Stimulated activated naive CD8-positive, alpha-beta T cell treated with anti-CD3 and anti-CD28 coated beads, Interleukin-15, amount 100 ng/mL, for 72 hours (primary cell): ENCODE measurements around the gene MMS19.
"Not testable (repeated sequence)": the region's sequence is repeated elsewhere in the genome, so short reads cannot be mapped to it uniquely, and the experiment has no call there.

Experiments used
- ATAC-seq: fragments of 150-1000 bp; cut with Tn5 transposase; 2 replicates; pipeline ENCODE4 v1.10.0; 2021; ENCODE audit warnings: mild to moderate bottlenecking, moderate library complexity
- DNase-seq, 2 donors: peaks; one replicate each; pipeline ENCODE4 v3.0.0; 2021 to 2022
- H3K27ac Mint-ChIP-seq, 2 donors: one replicate each; pipeline ENCODE4 v1.8.0; 2022; ENCODE audit warnings: mild to moderate bottlenecking in 2 of 2, mixed read lengths in 2 of 2, moderate library complexity in 2 of 2
- H3K27me3 Mint-ChIP-seq: one replicate; pipeline ENCODE4 v1.8.0; 2022; ENCODE audit warnings: mixed read lengths
- H3K4me1 Mint-ChIP-seq: one replicate; pipeline ENCODE4 v1.8.0; 2022; ENCODE audit warnings: mild to moderate bottlenecking, mixed read lengths
- H3K4me3 Mint-ChIP-seq, 2 donors: one replicate each; pipeline ENCODE4 v1.8.0; 2022; ENCODE audit warnings: mild to moderate bottlenecking in 2 of 2, mixed read lengths in 2 of 2, moderate library complexity in 1 of 2
- H3K9me3 Mint-ChIP-seq, 2 donors: one replicate each; pipeline ENCODE4 v1.8.0; 2022; ENCODE audit warnings: mixed read lengths in 2 of 2

Gene MMS19

DNA sequence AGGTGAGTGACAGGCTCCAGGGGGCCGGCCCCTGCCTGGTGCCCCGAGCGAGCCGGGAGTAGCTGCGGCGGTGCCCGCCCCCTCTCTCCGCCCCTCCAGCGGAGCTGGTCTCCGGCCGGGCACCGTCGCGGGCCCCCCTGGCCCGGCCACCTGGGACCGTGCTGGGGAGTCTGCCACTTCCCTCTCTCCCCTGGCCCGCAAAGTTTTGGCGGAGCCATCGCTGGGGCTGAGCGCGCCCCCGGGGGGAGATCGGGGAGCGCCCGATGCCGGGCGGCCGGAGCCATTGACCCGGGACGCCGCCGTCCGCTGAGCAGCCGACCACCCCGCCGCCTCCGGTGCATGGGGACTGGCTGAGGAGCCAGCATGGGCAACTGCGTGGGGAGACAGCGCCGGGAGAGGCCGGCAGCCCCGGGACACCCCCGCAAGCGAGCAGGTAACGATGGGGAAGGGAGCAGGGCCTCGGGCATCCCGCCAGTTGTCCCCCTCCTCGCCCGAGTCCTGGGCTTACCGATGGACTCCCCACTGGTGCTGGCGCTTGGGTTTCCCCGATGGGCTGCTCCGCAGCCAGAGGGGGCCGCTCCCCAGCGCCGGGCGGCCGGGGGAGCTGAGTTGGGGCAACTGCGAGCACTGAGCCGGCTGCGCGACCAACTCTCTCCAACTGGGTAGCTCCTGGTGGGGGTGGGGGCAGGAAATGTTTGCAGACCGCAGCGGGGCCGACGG is 779 bp upstream of the MMS19 start, which contains the start of gene UBTD1:
TSS of gene UBTD1 (plus strand) at position 84 of the 720 bp plus-strand sequence. CDS start at position 364, 280 bp downstream.
- no peaks in the 10 kb centered on the region for H3K9me3 Mint-ChIP-seq
- H3K27ac Mint-ChIP-seq, result peak within 1 kb of the TSS; percentile 97 to 99
- DNase-seq (peak in 1 of 2 donors; percentile 40), ATAC-seq (peak; percentile 6)
- H3K4me1 Mint-ChIP-seq, result peaks cover 35% of the 10 kb centered on the region
- peak within 1 kb of the TSS; percentile 93 to 96 for H3K4me3 Mint-ChIP-seq
- peaks cover 28% of the 10 kb centered on the region for H3K27me3 Mint-ChIP-seq

DNA sequence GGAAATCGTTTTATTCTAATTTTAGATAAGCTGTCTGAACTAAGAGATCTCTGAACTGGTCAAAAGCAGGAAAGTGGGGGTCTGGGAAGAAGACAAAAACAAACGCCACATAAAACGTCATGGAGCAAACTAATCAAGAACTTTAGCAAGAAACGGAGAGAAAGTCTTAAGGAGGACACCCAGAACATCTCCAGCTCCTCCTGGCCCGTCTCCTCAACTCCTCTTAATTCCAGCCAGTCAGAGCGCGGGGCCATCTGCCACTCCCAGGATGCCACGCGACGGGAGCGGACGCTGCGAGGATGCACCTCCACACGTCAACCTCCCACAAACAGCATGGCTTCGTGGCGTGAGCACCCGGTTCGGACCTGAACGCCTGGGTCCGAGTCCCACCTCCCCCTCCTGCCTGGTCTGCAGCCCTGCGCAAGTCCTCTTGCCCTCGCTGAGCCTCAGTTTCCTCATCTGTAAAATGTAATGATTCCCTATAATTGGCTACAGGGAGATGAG is 598 bp downstream of the MMS19 start:
- Mint-ChIP-seq H3K4me1 (peaks cover 38% of the 10 kb centered on the region), H3K4me3 (peak overlapping the region; percentile 93 to 96), H3K27ac (peak overlapping the region; percentile 97 to 99), H3K27me3 (peaks cover 28% of the 10 kb centered on the region), H3K9me3 (no peaks in the 10 kb centered on the region)
- DNase-seq (peak; percentile 68 to 83), ATAC-seq (peak; percentile 56)

DNA sequence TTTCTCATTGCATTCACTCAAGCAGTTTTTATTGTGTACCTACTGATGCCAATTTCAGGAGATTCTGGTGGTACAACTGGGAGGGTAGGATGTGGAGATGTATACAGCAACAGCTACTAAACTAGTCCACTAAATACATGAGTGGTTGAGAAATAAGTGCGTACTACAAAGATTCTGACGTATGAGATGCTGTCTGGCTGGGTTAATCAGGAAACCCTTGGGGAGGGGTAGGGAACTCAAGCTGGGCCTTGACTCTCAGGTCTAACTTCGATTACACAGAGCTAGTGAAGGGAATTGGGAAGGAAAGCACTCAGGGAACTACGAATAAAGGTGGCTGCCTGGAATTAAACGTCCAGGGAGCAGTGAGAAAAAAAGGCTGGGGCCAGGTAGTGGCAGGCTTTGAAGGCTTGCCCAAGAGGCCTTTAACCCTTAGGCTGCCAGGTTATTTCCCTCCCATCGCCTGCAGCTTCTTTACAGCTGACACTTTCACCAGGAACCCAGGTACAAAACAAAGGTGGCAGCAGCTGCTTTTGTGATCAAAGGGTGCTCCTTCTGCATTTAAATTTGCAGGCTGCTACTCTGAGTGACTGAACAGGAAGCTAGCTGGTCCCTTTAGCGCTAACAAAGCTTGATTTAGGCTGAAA is 3.2 kb downstream of the MMS19 start:
- Mint-ChIP-seq H3K4me3 (peak overlapping the region; percentile 44 to 66), H3K9me3 (no peaks in the 10 kb centered on the region), H3K27me3 (peaks cover 5% of the 10 kb centered on the region), H3K4me1 (peaks cover 58% of the 10 kb centered on the region), H3K27ac (no peak overlapping the region)
- ATAC-seq, result no peak
- no peak for DNase-seq

DNA sequence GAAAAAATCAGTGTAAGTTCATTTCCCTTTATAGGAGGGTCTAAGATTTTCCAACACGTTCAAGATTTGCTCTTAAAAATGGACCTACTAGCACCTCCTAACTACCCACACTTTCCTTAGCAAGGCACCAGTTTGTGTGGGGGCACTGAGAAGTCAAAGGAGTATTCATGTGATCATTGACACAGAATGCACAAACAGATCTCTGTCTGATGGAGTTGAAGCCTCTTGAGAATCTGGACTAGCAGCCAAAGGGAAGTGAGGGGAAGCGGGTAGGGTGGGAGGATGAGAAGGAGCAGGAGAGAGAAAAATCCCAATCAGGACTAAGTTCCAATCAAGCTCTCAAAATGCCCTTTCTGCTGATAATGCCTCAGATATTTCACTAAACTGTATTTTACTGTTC is 4.1 kb downstream of the MMS19 start:
- no peaks in the 10 kb centered on the region for H3K9me3 Mint-ChIP-seq
- H3K4me1 Mint-ChIP-seq, result peaks cover 64% of the 10 kb centered on the region
- no peaks in the 10 kb centered on the region for H3K27me3 Mint-ChIP-seq
- H3K27ac Mint-ChIP-seq, result no peak overlapping the region
- ATAC-seq (no peak), DNase-seq (no peak)
- no peak overlapping the region for H3K4me3 Mint-ChIP-seq

DNA sequence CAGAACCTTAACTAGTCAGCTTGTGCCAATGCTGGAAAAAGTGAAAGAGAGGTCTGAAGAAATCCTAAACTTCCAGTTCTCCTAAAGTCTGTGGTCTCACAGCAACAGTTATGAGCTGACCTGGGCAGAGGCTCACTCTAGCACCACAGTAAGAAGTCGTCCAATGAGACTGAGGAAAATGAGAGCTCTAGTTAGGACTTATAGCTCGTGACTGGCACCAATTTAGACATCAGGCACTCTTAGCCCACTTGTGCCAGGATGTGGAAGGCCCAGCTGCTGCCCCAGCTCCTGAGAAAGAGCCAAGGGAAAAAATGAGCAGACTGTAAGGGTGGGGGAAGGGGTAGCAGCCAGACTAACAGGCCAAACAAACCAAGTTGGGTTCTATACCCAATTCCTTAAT is 7.6 kb downstream of the MMS19 start:
- peaks cover 55% of the 10 kb centered on the region for H3K4me1 Mint-ChIP-seq
- no peak for DNase-seq
- H3K4me3 Mint-ChIP-seq, result no peak overlapping the region
- H3K27ac Mint-ChIP-seq, result peak overlapping the region in 1 of 2 donors; percentile 73
- no peak for ATAC-seq
- H3K9me3 Mint-ChIP-seq, result no peaks in the 10 kb centered on the region
- H3K27me3 Mint-ChIP-seq, result no peaks in the 10 kb centered on the region

DNA sequence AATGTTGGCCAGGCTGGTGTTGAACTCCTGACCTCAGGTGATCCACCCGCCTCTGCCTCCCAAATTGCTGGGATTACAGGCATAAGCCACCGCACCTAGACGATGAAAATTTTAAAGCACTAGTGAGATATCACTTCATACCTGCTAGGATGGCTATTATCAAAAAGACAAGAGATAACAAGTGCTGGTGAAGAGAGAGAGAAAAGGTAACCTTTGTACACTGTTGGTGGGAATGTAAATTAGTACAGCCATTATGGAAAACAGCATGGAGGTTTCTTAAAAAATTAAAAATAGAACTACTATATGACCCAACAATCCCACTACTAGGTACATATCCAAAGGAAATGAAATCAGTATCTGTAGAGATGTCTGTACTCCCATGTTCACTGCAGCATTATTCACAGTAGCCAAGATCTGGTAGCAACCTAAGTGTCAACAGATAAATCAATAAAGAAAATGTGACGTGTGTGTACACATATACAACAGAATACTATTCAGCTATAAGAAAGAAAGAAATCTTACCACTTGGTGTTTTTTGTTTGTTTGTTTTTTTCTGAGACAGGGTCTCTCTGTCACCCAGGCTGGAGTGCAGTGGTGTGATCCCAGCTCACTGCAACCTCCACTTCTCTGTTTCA is 12.5 kb downstream of the MMS19 start:
- ATAC-seq (no peak), DNase-seq (no peak)
- Mint-ChIP-seq H3K9me3 (no peaks in the 10 kb centered on the region), H3K27ac (no peak overlapping the region), H3K4me1 (peaks cover 29% of the 10 kb centered on the region), H3K27me3 (no peaks in the 10 kb centered on the region), H3K4me3 (no peak overlapping the region)

DNA sequence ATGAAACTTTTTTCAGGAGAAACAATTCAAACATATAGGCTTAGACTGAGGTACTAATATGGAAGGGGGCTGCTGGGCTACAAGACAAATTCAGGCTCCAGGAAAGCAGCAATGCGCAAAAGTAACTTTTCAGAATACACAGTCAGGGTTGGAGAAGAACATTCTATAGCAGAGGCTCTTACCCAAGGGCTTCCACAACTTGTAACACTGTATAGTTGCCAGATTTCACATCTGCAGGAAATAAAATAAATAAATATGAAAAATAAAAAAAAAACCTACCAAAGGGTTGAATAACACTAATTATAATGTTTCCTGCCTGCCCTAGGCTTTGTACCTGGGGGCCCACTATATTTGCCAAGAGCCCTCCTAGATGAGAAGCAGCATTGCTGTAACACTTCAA is 14.3 kb downstream of the MMS19 start:
- no peak for ATAC-seq
- DNase-seq, result no peak
- H3K27ac Mint-ChIP-seq, result no peak overlapping the region
- H3K27me3 Mint-ChIP-seq, result no peaks in the 10 kb centered on the region
- no peak overlapping the region for H3K4me3 Mint-ChIP-seq
- H3K4me1 Mint-ChIP-seq, result peaks cover 12% of the 10 kb centered on the region
- no peaks in the 10 kb centered on the region for H3K9me3 Mint-ChIP-seq

DNA sequence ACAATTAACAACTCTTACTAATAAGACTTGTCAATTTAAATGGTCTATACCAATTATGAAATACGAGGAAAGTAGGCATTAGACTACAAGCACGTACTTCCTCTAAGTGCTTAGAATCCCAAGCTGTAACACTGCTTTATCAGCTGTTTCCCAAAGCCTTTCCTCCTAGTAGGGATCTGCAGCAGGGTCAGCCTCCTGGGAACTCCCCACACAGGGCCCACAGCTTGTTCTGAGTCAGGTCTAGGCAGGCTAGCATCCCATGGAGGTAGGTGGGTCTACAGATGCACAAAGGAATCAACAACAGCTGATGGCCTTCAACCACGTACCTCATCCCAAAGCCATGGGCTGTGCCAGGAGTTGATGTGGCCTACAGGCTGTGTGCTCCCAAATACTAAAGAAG is 14.7 kb downstream of the MMS19 start:
- no peaks in the 10 kb centered on the region for H3K27me3 Mint-ChIP-seq
- no peak for ATAC-seq
- peaks cover 11% of the 10 kb centered on the region for H3K4me1 Mint-ChIP-seq
- H3K27ac Mint-ChIP-seq, result no peak overlapping the region
- DNase-seq, result no peak
- H3K4me3 Mint-ChIP-seq, result no peak overlapping the region
- no peaks in the 10 kb centered on the region for H3K9me3 Mint-ChIP-seq

DNA sequence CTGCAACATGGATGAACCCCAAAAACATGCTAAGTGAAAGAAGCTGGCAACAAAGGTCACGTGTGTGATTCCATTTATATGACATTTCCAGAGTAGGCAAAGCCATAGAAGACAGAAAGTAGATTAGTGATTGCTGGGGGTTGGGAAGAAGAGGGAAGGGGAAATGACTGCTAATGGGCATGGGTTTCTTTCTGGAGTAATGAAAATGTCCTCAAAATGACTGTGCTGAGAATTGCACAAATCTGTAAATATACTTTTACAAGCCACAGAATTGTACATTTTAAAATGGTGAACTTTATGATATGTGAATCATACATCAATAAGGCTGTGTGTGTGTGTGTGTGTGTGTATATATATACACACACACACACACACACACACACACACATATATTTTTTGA is 15.8 kb downstream of the MMS19 start:
- Mint-ChIP-seq H3K27ac (no peak overlapping the region), H3K4me1 (peaks cover 8% of the 10 kb centered on the region), H3K9me3 (no peaks in the 10 kb centered on the region), H3K27me3 (no peaks in the 10 kb centered on the region), H3K4me3 (no peak overlapping the region)
- DNase-seq (no peak), ATAC-seq (no peak)

DNA sequence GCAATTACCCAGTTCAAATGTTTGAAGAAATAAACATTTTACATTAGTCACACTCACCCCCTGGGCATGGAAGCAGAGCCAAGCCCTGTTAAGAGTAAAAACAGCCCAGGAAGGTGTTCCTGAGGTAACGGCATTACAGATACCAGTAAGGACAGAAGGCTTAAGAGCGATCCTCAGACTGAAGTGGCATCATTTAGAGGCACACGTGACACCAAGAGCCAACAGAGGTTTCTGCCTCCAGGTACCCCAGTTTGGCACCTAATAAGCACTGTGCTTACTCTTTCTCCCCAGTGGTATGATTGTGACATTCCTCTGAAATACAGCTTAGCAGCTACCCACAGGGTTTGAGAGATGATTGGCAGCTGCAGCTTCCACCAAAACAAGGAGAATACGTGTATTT is 17.2 kb downstream of the MMS19 start:
- Mint-ChIP-seq H3K4me3 (no peak overlapping the region), H3K27ac (peak overlapping the region in 1 of 2 donors; percentile 77), H3K27me3 (no peaks in the 10 kb centered on the region), H3K4me1 (peaks cover 5% of the 10 kb centered on the region), H3K9me3 (no peaks in the 10 kb centered on the region)
- DNase-seq, result no peak
- no peak for ATAC-seq

DNA sequence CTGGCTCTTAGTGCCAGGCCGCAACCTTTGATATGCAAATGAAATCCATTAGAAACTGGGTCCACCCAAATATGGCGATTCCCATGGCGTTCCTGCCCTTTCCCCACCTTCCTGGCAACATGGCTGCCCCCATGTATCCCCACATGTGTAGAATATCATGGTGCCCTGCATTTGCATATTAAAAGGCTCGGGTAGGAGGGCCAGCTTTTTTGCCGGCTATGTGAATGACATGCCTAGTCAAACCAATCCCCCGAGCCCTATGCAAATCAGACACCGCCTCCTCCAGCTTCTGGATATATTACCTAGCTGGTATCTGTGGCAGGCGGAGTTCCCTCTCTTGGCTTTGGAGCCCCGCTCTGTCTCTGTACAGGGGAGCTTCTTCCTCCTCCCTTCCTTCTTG is 18.3 kb downstream of the MMS19 start:
- H3K4me1 Mint-ChIP-seq, result no peaks in the 10 kb centered on the region
- H3K4me3 Mint-ChIP-seq, result no peak overlapping the region
- no peaks in the 10 kb centered on the region for H3K9me3 Mint-ChIP-seq
- DNase-seq (no peak), ATAC-seq (no peak)
- H3K27me3 Mint-ChIP-seq, result no peaks in the 10 kb centered on the region
- peak overlapping the region in 1 of 2 donors; percentile 80 for H3K27ac Mint-ChIP-seq

DNA sequence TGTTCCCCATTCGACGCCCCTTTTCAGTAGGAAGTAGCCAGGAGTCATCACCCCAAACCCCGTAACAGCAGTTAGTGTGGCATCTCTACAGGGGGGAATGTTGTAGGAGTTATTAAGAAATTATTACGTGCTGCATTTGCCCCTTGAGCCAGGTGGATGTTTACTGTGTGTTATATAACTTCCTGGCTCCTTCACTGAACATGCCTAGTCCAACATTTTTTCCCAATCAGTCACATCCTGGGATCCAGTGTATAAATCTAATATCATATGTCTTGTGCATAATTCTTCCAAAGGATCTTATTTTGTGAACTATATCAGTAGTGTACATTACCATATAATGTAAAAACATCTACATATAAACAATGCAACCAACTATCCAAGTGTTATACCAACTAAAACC is 18.8 kb downstream of the MMS19 start:
- not testable (repeated sequence) for ATAC-seq, H3K4me1 Mint-ChIP-seq, DNase-seq, H3K9me3 Mint-ChIP-seq, H3K27ac Mint-ChIP-seq, H3K4me3 Mint-ChIP-seq, H3K27me3 Mint-ChIP-seq

DNA sequence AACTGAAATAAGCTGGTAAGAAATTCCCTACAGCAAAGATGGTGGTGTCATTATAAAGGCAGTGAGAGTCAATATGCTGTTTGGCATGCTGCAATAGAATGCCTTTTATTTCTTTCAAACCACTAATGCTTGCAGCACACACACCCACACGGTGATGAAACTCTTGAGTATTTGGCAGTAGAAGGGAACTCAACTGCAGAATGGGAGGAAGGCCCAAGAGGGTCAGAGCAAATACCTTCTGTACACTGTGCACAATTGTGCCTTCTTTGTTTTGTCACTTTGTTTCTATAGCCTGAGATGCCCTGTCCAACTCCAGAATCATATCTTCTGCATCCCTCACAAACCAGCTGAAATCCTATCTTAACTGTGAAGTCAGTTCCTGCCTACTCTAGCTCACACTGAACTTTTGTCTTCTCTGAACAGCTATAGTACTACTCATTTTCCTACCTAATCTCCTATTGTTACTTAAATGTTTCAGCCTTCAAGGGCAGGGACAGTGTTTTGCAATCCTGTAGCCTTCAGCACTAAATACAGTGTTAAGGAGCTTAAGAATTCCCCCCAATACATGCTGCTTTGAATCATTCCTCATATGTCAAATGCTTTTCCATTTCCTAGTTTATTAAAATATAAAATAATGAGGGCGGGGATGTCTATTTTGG is 22.2 kb downstream of the MMS19 start:
- H3K27ac Mint-ChIP-seq, result peak overlapping the region in 1 of 2 donors; percentile 47
- DNase-seq, result no peak
- no peaks in the 10 kb centered on the region for H3K27me3 Mint-ChIP-seq
- no peak for ATAC-seq
- H3K4me3 Mint-ChIP-seq, result no peak overlapping the region
- H3K9me3 Mint-ChIP-seq, result no peaks in the 10 kb centered on the region
- no peaks in the 10 kb centered on the region for H3K4me1 Mint-ChIP-seq

DNA sequence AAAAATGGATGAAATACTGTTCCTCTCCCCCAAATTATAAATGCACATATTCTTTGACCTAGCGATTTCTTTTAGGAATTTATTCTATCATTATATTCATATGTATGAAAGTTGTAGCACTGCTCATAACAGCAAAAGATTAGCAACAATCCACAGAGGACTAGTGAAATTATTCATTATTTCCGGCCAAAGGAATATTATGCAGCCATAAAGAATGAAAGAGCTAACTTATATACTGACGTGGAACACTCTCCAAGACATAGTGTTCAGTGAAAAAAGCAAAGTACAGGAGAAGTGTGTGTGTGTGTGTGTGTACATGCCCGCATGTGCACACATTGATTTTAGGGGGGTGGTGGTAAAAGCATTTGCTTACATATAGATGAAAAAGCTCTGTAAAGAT is 23.3 kb downstream of the MMS19 start:
- H3K9me3 Mint-ChIP-seq, result no peaks in the 10 kb centered on the region
- no peak for ATAC-seq
- H3K27me3 Mint-ChIP-seq, result no peaks in the 10 kb centered on the region
- H3K4me1 Mint-ChIP-seq, result no peaks in the 10 kb centered on the region
- DNase-seq, result no peak
- peak overlapping the region in 1 of 2 donors; percentile 21 for H3K27ac Mint-ChIP-seq
- no peak overlapping the region for H3K4me3 Mint-ChIP-seq

DNA sequence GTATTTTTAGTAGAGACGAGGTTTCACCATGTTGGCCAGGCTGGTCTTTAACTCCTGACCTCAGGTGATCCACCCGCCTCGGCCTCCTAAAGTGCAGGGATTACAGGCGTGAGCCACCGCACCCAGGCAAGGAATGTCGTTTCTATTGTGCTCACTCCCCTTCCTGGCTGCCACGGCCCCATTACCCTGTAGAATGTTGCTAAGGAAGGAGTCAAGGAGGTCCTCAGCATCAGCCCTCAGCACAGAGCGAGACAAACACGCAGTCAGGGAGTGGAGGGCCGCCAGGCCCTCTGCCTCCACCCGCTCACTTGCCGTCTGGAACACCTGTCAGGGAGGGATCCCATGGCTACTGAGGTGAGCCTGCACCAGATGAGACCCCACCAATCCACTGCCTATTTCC is 29.4 kb downstream of the MMS19 start:
- not testable (repeated sequence) for H3K4me1 Mint-ChIP-seq, H3K27me3 Mint-ChIP-seq, DNase-seq, H3K4me3 Mint-ChIP-seq, ATAC-seq, H3K9me3 Mint-ChIP-seq
- H3K27ac Mint-ChIP-seq, result peak overlapping the region; percentile 25 to 78
